ENCODE measurements around the gene GATAD1. TPM values are rescaled to one million over a fixed set of nuclear protein-coding genes. Genes with fewer than 3 reads are reported as not detected.
A peak's percentile ranks its signal among the peaks of the same experiment; 100 is the strongest.
"Not testable (repeated sequence)": the region's sequence is repeated elsewhere in the genome, so short reads cannot be mapped to it uniquely, and the experiment has no call there.

GATAD1 gene
- total RNA-seq, 1 donor from 2014 or later: 59.7 TPM

GRCh38 chr7:92436612-92437445, 10.5 kb upstream of the GATAD1 start:
- DNase-seq (ENCODE audit: low spot score): no peak

- DNase-seq (ENCODE audit: low spot score): no peak
Measured at GRCh38 chr7:92437956-92438491, 9.3 kb upstream of the GATAD1 start.

DNA sequence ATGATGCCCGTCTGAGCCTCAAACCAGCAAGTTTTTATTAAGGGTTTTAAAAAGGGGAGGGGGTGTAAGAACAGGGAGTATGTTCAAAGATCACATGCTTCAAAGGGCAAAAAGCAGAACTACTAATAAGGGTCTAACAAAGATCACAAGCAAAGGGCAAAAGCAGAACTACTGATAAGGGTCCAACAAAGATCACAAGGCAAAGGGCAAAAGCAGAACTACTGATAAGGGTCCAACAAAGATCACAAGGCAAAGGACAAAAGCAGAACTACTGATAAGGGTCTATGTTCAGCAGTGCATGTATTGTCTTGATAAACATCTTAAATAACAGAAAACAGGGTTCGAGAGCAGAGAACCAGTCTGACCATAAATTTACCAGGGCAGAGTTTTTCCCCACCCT, 4.6 kb upstream of the GATAD1 start:
- not testable (repeated sequence) for DNase-seq (ENCODE audit: low spot score)

- DNase-seq (ENCODE audit: low spot score): no peak
Measured at GRCh38 chr7:92446869-92447344, 375 bp upstream of the GATAD1 start.

DNA sequence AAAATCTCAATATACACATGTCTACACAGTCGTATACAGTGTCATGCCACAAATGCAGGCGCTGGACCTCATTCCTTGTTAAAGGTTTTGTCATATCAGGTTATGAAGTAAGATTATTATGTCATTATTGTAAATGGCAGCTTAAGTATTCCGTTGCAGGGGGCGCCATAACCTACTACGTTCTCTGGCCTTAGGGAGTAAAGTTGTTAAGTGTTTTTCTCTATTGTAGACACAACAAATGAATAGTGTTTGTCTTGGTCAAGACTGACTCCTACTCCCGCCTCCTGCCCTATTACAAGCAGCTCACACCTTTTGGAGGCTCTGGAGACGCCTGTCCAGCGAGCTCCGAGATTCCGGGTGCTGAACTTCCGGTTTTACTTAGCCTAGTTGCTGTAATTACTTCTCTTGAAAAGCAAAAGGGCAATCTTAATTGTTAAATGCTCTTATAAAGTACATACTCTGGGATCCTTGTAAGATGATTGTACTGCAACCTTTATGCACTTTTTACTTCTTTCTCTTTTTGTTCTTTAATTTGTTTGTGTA, 994 bp downstream of the GATAD1 start:
- peak; percentile 55 for DNase-seq (ENCODE audit: low spot score)

DNA sequence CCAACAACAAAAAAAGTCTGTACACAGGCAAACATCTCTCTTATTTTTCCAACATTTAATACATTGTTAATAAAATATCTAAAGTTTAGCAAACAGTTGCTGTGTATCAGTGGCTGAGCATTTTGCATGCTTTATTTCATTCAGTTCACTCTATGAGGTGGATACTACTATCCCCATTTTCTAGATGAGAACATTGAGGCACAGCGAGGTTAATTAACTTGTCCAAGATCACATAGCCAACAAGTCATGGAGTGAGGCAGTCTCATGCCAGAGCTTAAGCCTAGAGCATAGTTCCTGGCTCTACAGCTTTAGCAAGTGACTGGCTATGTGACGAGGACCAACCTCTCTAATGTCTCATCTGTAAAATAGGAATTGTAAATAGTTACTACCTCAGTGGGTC, 4.4 kb downstream of the GATAD1 start:
- no peak for DNase-seq (ENCODE audit: low spot score)

GRCh38 chr7:92456236-92456635, 9.0 kb downstream of the GATAD1 start:
- no peak for DNase-seq (ENCODE audit: low spot score)

- no peak for DNase-seq (ENCODE audit: low spot score)
Measured at GRCh38 chr7:92460109-92460508, 12.8 kb downstream of the GATAD1 start.

DNA sequence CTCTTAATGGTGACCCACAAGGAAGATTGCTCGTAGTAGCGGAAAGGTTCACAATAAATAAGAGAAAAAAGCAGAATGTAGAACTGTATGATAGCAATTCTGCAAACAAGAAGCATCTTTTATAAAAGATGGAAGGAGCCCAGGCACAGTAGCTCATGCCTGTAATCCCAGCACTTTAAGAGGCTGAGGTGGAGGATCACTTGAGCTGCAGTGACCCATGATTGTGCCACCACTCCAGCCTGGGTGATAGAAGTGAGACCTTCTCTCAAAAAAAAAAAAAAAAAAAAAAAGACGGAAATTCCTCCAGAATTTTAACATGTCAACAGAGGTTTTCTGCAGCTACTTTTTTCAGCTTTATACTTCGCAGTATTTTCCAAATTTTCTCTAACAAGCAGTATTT, 13.2 kb downstream of the GATAD1 start:
- no peak for DNase-seq (ENCODE audit: low spot score)

GRCh38 chr7:92461027-92462003, 14.0 kb downstream of the GATAD1 start:
- peak; percentile 25 for DNase-seq (ENCODE audit: low spot score)

GRCh38 chr7:92462560-92462959, 15.3 kb downstream of the GATAD1 start:
- DNase-seq (ENCODE audit: low spot score): no peak

- DNase-seq (ENCODE audit: low spot score): peak; percentile 58
Measured at GRCh38 chr7:92464515-92464914, 17.2 kb downstream of the GATAD1 start.

DNA sequence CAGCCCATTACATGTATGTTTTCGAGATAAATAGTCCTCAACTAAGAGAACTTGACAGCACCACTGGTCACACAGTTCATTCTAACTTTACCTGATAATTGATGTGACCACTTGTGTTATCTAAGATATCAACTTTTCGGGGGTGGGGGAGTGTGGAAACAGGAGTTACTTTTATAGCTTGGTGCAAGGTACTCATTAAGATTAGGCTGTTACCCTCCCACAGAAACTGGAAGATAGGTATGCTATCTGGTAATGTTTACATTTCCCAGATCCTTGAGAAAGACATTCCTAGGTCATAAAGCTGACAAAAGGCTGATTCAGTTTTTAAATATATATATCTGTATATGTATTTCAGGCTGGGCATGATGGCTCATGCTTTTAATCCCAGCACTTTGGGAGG, 19.4 kb downstream of the GATAD1 start:
- no peak for DNase-seq (ENCODE audit: low spot score)

GRCh38 chr7:92468589-92468988, 21.3 kb downstream of the GATAD1 start:
- not testable (repeated sequence) for DNase-seq (ENCODE audit: low spot score)

DNA sequence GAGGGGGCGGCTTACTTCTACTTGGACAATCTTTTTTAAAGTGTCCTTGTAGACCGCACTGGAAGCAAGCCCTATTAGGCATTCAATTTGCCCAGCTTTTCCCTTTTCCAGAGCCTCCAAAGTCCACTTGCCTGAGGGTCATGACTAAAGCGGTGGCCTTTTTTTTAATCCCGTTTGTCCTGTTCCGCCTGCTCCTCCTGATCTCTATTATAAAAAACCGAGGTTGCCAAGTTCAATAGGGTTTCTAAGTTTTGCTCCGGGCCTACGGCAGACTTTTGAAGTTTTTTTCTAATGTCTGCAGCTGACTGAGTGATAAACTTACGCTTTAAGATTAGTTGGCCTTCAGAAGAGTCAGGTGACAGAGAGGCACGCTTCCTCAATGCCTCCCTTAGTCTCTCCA, 26.7 kb downstream of the GATAD1 start:
- DNase-seq (ENCODE audit: low spot score): not testable (repeated sequence)

DNA sequence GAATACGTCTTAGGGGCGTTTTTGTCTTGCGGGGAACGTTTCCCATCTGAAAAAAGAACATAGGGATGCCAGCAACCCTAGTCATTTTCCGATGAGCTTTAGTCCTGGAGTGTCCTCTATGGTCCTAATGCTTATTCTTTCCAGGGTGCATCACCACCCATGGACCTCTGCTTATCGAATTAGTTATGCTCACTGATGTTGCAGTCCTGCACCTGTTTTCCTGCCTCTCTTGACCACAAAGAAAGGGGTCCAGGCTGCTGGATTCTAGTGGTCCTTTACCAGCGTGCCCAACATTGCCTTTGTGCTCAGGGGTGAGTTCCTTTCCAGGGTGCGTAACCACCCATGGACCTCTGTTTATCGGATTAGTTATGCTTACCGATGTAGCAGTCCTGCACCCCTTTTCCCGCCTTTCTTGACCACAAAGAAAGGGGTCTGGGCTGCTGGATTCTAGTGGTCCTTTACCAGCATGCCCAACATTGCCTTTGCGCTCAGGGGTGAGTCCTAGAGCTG, 28.0 kb downstream of the GATAD1 start:
- not testable (repeated sequence) for DNase-seq (ENCODE audit: low spot score)

DNA sequence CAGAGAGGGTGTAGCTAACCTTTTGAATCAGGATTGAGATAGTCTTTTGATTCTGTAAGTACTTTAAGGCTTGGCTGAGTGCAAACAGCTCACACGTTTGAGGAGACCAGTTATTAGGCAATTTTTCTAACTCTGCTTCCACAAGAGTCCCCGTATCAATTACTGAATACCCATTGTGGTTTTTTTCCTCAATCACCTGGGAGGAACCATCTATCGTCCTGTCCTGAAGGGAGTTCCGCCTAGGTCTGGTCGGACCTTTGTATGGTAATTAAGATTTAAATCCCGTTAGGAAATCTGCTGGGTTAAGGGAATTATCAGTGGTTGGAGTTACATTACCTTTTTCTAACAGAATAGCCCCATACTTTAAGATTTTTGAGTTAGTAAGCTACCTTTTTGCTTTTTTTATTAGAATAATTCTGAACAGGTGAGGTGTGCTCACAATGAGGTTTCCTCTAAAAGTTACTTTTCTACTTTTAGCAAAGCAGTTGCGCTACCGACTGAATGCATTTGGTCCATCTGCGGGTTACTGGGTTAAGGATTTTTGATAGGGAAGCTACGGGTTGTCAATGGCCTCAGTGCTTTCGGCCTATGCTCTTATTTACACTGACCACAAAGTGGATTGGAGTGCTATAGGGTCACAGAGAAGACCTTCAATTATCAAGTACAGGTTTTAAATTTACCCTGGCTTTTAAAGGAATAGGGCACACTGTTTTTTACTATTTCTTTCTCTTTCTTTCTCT, 28.7 kb downstream of the GATAD1 start:
- DNase-seq (ENCODE audit: low spot score): not testable (repeated sequence)

DNA sequence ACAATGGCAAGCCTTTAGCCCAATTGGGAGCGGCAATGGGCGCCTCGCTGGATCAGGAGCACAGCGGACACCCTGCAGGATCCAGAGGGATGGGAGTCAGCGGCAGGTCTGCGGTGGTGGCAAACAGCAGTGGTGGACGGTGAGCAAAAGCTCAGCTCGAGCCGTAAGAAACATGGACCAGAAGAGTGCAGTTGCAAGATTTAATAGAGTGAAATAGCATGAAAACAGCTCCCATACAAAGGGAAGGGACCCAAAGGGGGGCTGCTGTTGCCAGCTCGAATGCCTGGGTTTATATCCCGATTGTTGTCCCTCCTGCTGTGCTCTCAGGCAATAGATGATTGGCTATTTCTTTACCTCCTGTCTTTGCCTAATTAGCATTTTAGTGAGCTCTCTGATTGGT, 30.4 kb downstream of the GATAD1 start, which contains the start of gene ERVW-1:
TSS of gene ERVW-1 (minus strand) at position 266 of the 400 bp plus-strand sequence. CDS start 7,565 bp downstream, outside the sequence.
- DNase-seq (ENCODE audit: low spot score): not testable (repeated sequence)

- no peak for DNase-seq (ENCODE audit: low spot score)
Measured at GRCh38 chr7:92478095-92478494, 30.8 kb downstream of the GATAD1 start.

DNA sequence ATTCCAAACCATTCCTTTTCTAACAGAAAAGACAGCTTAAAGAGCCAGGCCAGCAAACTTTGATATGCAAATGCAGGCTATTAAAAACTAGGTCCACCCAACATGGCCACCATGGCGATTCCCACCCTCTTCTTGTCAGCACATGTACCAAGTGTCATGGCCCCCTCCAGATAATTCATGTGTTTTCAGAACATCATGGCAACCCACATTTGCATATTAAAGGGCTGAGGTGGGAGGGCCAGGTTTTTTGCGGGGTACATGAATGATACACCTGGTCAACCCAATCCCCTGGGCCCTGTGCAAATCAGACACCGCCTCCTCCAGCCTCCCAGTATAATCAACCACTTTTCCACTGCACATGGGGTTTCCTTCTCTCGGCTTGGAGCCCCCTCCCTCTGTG, 31.4 kb downstream of the GATAD1 start:
- DNase-seq (ENCODE audit: low spot score): no peak

GRCh38 chr7:92479146-92479545, 31.9 kb downstream of the GATAD1 start:
- DNase-seq (ENCODE audit: low spot score): not testable (repeated sequence)

All from umbilical cord (tissue), 2 donors.